ENCODE data around the gene CD247.

Gene CD247

GRCh38 chr1:167511374-167511986 lies 6.8 kb downstream of the CD247 start:
- DNase-seq, result no peak

- DNase-seq, result no peak
Measured at GRCh38 chr1:167510881-167511280, 7.4 kb downstream of the CD247 start.

- no peak for DNase-seq
Measured at GRCh38 chr1:167510244-167510643, 8.1 kb downstream of the CD247 start.

GRCh38 chr1:167509587-167509986 lies 8.7 kb downstream of the CD247 start:
- no peak for DNase-seq

- no peak for DNase-seq
Measured at GRCh38 chr1:167507719-167508118, 10.6 kb downstream of the CD247 start.

GRCh38 chr1:167504467-167504827 lies 13.9 kb downstream of the CD247 start:
- DNase-seq, result no peak

GRCh38 chr1:167503626-167504466 lies 14.5 kb downstream of the CD247 start:
- no peak for DNase-seq

GRCh38 chr1:167502719-167503462 lies 15.4 kb downstream of the CD247 start:
- DNase-seq, result no peak

GRCh38 chr1:167502192-167502551 lies 16.2 kb downstream of the CD247 start:
- no peak for DNase-seq

GRCh38 chr1:167501515-167502191 lies 16.7 kb downstream of the CD247 start:
- DNase-seq, result no peak

GRCh38 chr1:167500283-167500860 lies 18.0 kb downstream of the CD247 start:
- DNase-seq, result no peak

GRCh38 chr1:167499664-167500101 lies 18.6 kb downstream of the CD247 start:
- no peak for DNase-seq

GRCh38 chr1:167499106-167499505 lies 19.2 kb downstream of the CD247 start:
- DNase-seq, result no peak

- no peak for DNase-seq
Measured at GRCh38 chr1:167496797-167497619, 21.3 kb downstream of the CD247 start.

GRCh38 chr1:167493372-167493771 lies 25.0 kb downstream of the CD247 start:
- no peak for DNase-seq

GRCh38 chr1:167492481-167492910 lies 25.8 kb downstream of the CD247 start:
- DNase-seq, result no peak

- DNase-seq, result no peak
Measured at GRCh38 chr1:167491586-167492461, 26.5 kb downstream of the CD247 start.

GRCh38 chr1:167490765-167491164 lies 27.6 kb downstream of the CD247 start:
- no peak for DNase-seq

GRCh38 chr1:167489571-167490340 lies 28.6 kb downstream of the CD247 start:
- no peak for DNase-seq

- no peak for DNase-seq
Measured at GRCh38 chr1:167488786-167489185, 29.5 kb downstream of the CD247 start.

All from fibroblast of skin of back (primary cell).